Nephron (organoid): Measurements from ENCODE around the gene PCDHB13.
A peak's percentile ranks its signal among the peaks of the same experiment; 100 is the strongest.
"Not testable (repeated sequence)": the region's sequence is repeated elsewhere in the genome, so short reads cannot be mapped to it uniquely, and the experiment has no call there.

Experiments used
- H3K27ac Mint-ChIP-seq, 3 experiments: 2 replicates each; pipeline ENCODE4 v1.8.0; 2020; ENCODE audit warnings: mixed read lengths in 3 of 3, mild to moderate bottlenecking in 2 of 3, moderate library complexity in 1 of 3
- H3K27me3 Mint-ChIP-seq: 2 replicates; pipeline ENCODE4 v1.8.0; 2021; ENCODE audit warnings: low read depth, mild to moderate bottlenecking, moderate library complexity, mixed read lengths
- H3K36me3 Mint-ChIP-seq: 2 replicates; pipeline ENCODE4 v1.8.0; 2020; ENCODE audit warnings: low read depth, mixed read lengths
- H3K4me1 Mint-ChIP-seq: 2 replicates; pipeline ENCODE4 v1.8.0; 2020; ENCODE audit warnings: mixed read lengths
- H3K4me3 Mint-ChIP-seq, 3 experiments: 2 replicates each; pipeline ENCODE4 v1.8.0; 2020; ENCODE audit warnings: mild to moderate bottlenecking in 3 of 3, mixed read lengths in 3 of 3, moderate library complexity in 2 of 3
- H3K9me3 Mint-ChIP-seq: 2 replicates; pipeline ENCODE4 v1.8.0; 2020; ENCODE audit warnings: mixed read lengths
- CTCF ChIP-seq, 3 experiments: fragments of 200-600 bp; sonication (generic); IDR thresholded peaks; one replicate each; pipeline ENCODE4 v1.5.0; 2021; ENCODE audit warnings: antibody characterized with exemption in 3 of 3; ENCODE audit not compliant: unreplicated experiment in 3 of 3

PCDHB13 gene

GRCh38 chr5:141182248-141182647 lies 31.5 kb upstream of the PCDHB13 start, which contains the start of gene PCDHB16:
Gene PCDHB16 (plus strand): TSS chr5:141182387. CDS start chr5:141182560, 173 bp downstream.
- Mint-ChIP-seq H3K36me3 (peaks cover 57% of the 10 kb centered on the region), H3K4me3 (peak within 1 kb of the TSS; percentile 89 to 94 (median 91)), H3K27me3 (peaks cover 3% of the 10 kb centered on the region), H3K9me3 (peaks cover 55% of the 10 kb centered on the region), H3K4me1 (no peaks in the 10 kb centered on the region), H3K27ac (peak within 1 kb of the TSS; percentile 90 to 99 (median 98))
- peak; percentile 33 to 50 (median 35) for TF ChIP-seq CTCF (IDR thresholded peaks at IDR 0.05; ENCODE audit: unreplicated experiment in 3 of 3)

- H3K4me3 Mint-ChIP-seq, H3K4me1 Mint-ChIP-seq, H3K27me3 Mint-ChIP-seq, H3K27ac Mint-ChIP-seq: not testable (repeated sequence)
- peaks cover 72% of the 10 kb centered on the region for H3K36me3 Mint-ChIP-seq
- H3K9me3 Mint-ChIP-seq, result peaks cover 67% of the 10 kb centered on the region
Observed at GRCh38 chr5:141184117-141184855, 29.4 kb upstream of the PCDHB13 start.

GRCh38 chr5:141186897-141187512 lies 26.7 kb upstream of the PCDHB13 start, which contains the start of gene PCDHB9:
Gene PCDHB9 (plus strand): TSS chr5:141187161. CDS start chr5:141187319, 158 bp downstream.
- Mint-ChIP-seq H3K4me3 (peak within 1 kb of the TSS; percentile 71 to 83 (median 81)), H3K27me3 (peaks cover 3% of the 10 kb centered on the region), H3K4me1 (no peaks in the 10 kb centered on the region), H3K36me3 (peaks cover 85% of the 10 kb centered on the region), H3K9me3 (peaks cover 67% of the 10 kb centered on the region), H3K27ac (peak within 1 kb of the TSS; percentile 35 to 80 (median 77))
- TF ChIP-seq CTCF (IDR thresholded peaks at IDR 0.05; ENCODE audit: unreplicated experiment in 3 of 3), result peak; percentile 13 to 40 (median 27)

- H3K4me3 Mint-ChIP-seq, H3K4me1 Mint-ChIP-seq, H3K27ac Mint-ChIP-seq, H3K27me3 Mint-ChIP-seq: not testable (repeated sequence)
- peaks cover 85% of the 10 kb centered on the region for H3K36me3 Mint-ChIP-seq
- peaks cover 66% of the 10 kb centered on the region for H3K9me3 Mint-ChIP-seq
Observed at GRCh38 chr5:141188682-141189081, 25.0 kb upstream of the PCDHB13 start.

GRCh38 chr5:141189131-141189530 lies 24.6 kb upstream of the PCDHB13 start:
- Mint-ChIP-seq H3K36me3 (peaks cover 84% of the 10 kb centered on the region), H3K9me3 (peaks cover 65% of the 10 kb centered on the region)
- H3K27ac Mint-ChIP-seq, H3K4me3 Mint-ChIP-seq, H3K4me1 Mint-ChIP-seq, H3K27me3 Mint-ChIP-seq: not testable (repeated sequence)

GRCh38 chr5:141192110-141192725 lies 21.5 kb upstream of the PCDHB13 start, which contains the start of gene PCDHB10:
Gene PCDHB10 (plus strand): TSS chr5:141192353. CDS start chr5:141192553, 200 bp downstream.
- no peaks in the 10 kb centered on the region for H3K27me3 Mint-ChIP-seq
- peak; percentile 26 to 38 (median 30) for TF ChIP-seq CTCF (IDR thresholded peaks at IDR 0.05; ENCODE audit: unreplicated experiment in 3 of 3)
- H3K27ac Mint-ChIP-seq, result peak within 1 kb of the TSS; percentile 67 to 76 (median 75)
- no peaks in the 10 kb centered on the region for H3K4me1 Mint-ChIP-seq
- peak within 1 kb of the TSS; percentile 75 to 90 (median 84) for H3K4me3 Mint-ChIP-seq
- H3K36me3 Mint-ChIP-seq, result peaks cover 80% of the 10 kb centered on the region
- H3K9me3 Mint-ChIP-seq, result peaks cover 58% of the 10 kb centered on the region

GRCh38 chr5:141194332-141194731 lies 19.4 kb upstream of the PCDHB13 start:
- Mint-ChIP-seq H3K9me3 (peaks cover 67% of the 10 kb centered on the region), H3K36me3 (peaks cover 83% of the 10 kb centered on the region)
- not testable (repeated sequence) for H3K4me1 Mint-ChIP-seq, H3K4me3 Mint-ChIP-seq, H3K27me3 Mint-ChIP-seq, H3K27ac Mint-ChIP-seq
